ENCODE data around the gene GLCCI1. TPM values are rescaled to one million over a fixed set of nuclear protein-coding genes. Genes with fewer than 3 reads are reported as not detected.

Gene GLCCI1
- total and polyA plus RNA-seq, 2 donors (not counting 3 experiments of a cell fraction or from before 2014, with no cell fraction given) = 2.3 to 5.6 TPM

GRCh38 chr7:7976677-7977076 is 8.1 kb downstream of the GLCCI1 start:
- H3K9me3 ChIP-seq (replicated peaks; ENCODE audit: control insufficient read depth, insufficient read depth, low read length) = no peaks in the 10 kb centered on the region
- H3K79me2 ChIP-seq (ENCODE audit: control insufficient read depth, insufficient read depth, low read length) = no peaks in the 10 kb centered on the region
- no peak overlapping the region for H3K4me2 ChIP-seq (ENCODE audit: insufficient read depth, low read length)
- H3K27me3 ChIP-seq (ENCODE audit: control insufficient read depth in 2 of 2, insufficient read depth in 2 of 2, low read length in 2 of 2) = no peaks in the 10 kb centered on the region
- intact Hi-C loops (cut with micrococcal nuclease) (no loop called here), dilution Hi-C loops (cut with MboI; ENCODE audit: extremely low pct_ligation_motif_present, low sequenced_read_pairs) (no loop called here)
- H3K4me3 ChIP-seq (replicated peaks in 1 of 3; ENCODE audit: insufficient read depth in 1 of 3, low read depth in 1 of 3, low read length in 3 of 3) = no peak overlapping the region
- H4K20me1 ChIP-seq (replicated peaks; ENCODE audit: control insufficient read depth, extremely low read depth, insufficient read depth, low read length) = no peaks in the 10 kb centered on the region
- H3K27ac ChIP-seq (ENCODE audit: insufficient read depth, low read depth, low read length) = no peak overlapping the region
- H2AFZ ChIP-seq (ENCODE audit: low read depth, low read length) = no peak overlapping the region
- CTCF ChIA-PET = interaction anchor here (0.9 to 2.5 kb wide), 3 partner anchors 20 to 296 kb away, joined by 3 to 9 read pairs (median 5); no protein-coding TSS in a partner anchor
- H3K9ac ChIP-seq (replicated peaks; ENCODE audit: extremely low read depth, insufficient read depth, low read length) = no peak overlapping the region
- no peaks in the 10 kb centered on the region for H3K36me3 ChIP-seq (ENCODE audit: control insufficient read depth in 2 of 2, extremely low read depth in 1 of 2, insufficient read depth in 2 of 2, low read length in 2 of 2)
- DNase-seq (ENCODE audit: low read depth, low spot score) (no peak), FAIRE-seq (no peak)
- H3K9me1 ChIP-seq (replicated peaks; ENCODE audit: control insufficient read depth, extremely low read depth, insufficient read depth, low read length) = no peaks in the 10 kb centered on the region
- TF ChIP-seq FOS (IDR thresholded peaks at IDR 0.05; ENCODE audit: borderline replicate concordance, insufficient read depth, low read length) = no peak
- no peak for TF ChIP-seq CTCF (IDR thresholded peaks at IDR 0.05; ENCODE audit: extremely low read depth in 1 of 2, insufficient read depth in 1 of 2, low read depth in 1 of 2, low read length in 2 of 2)
- TF ChIP-seq EZH2 (IDR thresholded peaks at IDR 0.05; ENCODE audit: borderline replicate concordance, low read depth, low read length, severe bottlenecking) = no peak
- no peak for TF ChIP-seq MYC (IDR thresholded peaks at IDR 0.05; ENCODE audit: low read depth, low read length)
- POLR2A ChIA-PET = interaction anchor here (0.7 kb wide), 1 partner anchor 203 kb away, joined by 3 read pairs; no protein-coding TSS in a partner anchor
- BruUV-seq (replicated peaks) = no TSS peak
- H3K4me1 ChIP-seq (ENCODE audit: control insufficient read depth, extremely low read depth, insufficient read depth, low read length) = no peaks in the 10 kb centered on the region

GRCh38 chr7:7977774-7978173 is 9.2 kb downstream of the GLCCI1 start:
- H3K27me3 ChIP-seq (ENCODE audit: control insufficient read depth in 2 of 2, insufficient read depth in 2 of 2, low read length in 2 of 2) = no peaks in the 10 kb centered on the region
- H3K36me3 ChIP-seq (ENCODE audit: control insufficient read depth in 2 of 2, extremely low read depth in 1 of 2, insufficient read depth in 2 of 2, low read length in 2 of 2) = no peaks in the 10 kb centered on the region
- no peak for FAIRE-seq
- TF ChIP-seq MAX (IDR thresholded peaks at IDR 0.05; ENCODE audit: insufficient read depth, insufficient read length) (no peak), POLR2AphosphoS5 (IDR thresholded peaks at IDR 0.05; ENCODE audit: insufficient read depth, low read depth, low read length) (no peak), MYC (IDR thresholded peaks at IDR 0.05; ENCODE audit: low read depth, low read length) (no peak), EZH2 (IDR thresholded peaks at IDR 0.05; ENCODE audit: borderline replicate concordance, low read depth, low read length, severe bottlenecking) (no peak), FOS (IDR thresholded peaks at IDR 0.05; ENCODE audit: borderline replicate concordance, insufficient read depth, low read length) (no peak), CTCF (IDR thresholded peaks at IDR 0.05; ENCODE audit: extremely low read depth in 1 of 2, insufficient read depth in 1 of 2, low read depth in 1 of 2, low read length in 2 of 2) (no peak), GATA2 (IDR thresholded peaks at IDR 0.05; ENCODE audit: insufficient read depth, insufficient read length, low read depth, low read length) (no peak), POLR2A (IDR thresholded peaks at IDR 0.05; ENCODE audit: low read depth, low read length) (no peak), JUN (IDR thresholded peaks at IDR 0.05; ENCODE audit: borderline replicate concordance, insufficient read depth, insufficient read length, low read depth) (no peak)
- H3K79me2 ChIP-seq (ENCODE audit: control insufficient read depth, insufficient read depth, low read length) = no peaks in the 10 kb centered on the region
- H3K4me1 ChIP-seq (ENCODE audit: control insufficient read depth, extremely low read depth, insufficient read depth, low read length) = no peaks in the 10 kb centered on the region
- POLR2A ChIA-PET = no interaction called here
- BruUV-seq (replicated peaks) = no TSS peak
- H3K9me1 ChIP-seq (replicated peaks; ENCODE audit: control insufficient read depth, extremely low read depth, insufficient read depth, low read length) = no peaks in the 10 kb centered on the region
- H2AFZ ChIP-seq (ENCODE audit: low read depth, low read length) = no peak overlapping the region
- H3K9me3 ChIP-seq (replicated peaks; ENCODE audit: control insufficient read depth, insufficient read depth, low read length) = no peaks in the 10 kb centered on the region
- no peak overlapping the region for H3K27ac ChIP-seq (ENCODE audit: insufficient read depth, low read depth, low read length)
- dilution Hi-C loops (cut with MboI; ENCODE audit: extremely low pct_ligation_motif_present, low sequenced_read_pairs) = no loop called here
- intact Hi-C loops (cut with micrococcal nuclease) = no loop called here
- H3K4me3 ChIP-seq (replicated peaks in 1 of 3; ENCODE audit: insufficient read depth in 1 of 3, low read depth in 1 of 3, low read length in 3 of 3) = no peak overlapping the region
- CTCF ChIA-PET = interaction anchor here (1.3 to 2.5 kb wide), 2 partner anchors 19 to 297 kb away, joined by 3 to 9 read pairs; no protein-coding TSS in a partner anchor
- DNase-seq (ENCODE audit: low read depth, low spot score) = no peak
- H3K4me2 ChIP-seq (ENCODE audit: insufficient read depth, low read length) = no peak overlapping the region
- no peaks in the 10 kb centered on the region for H4K20me1 ChIP-seq (replicated peaks; ENCODE audit: control insufficient read depth, extremely low read depth, insufficient read depth, low read length)
- no peak overlapping the region for H3K9ac ChIP-seq (replicated peaks; ENCODE audit: extremely low read depth, insufficient read depth, low read length)
